ENCODE results near the gene VCL. TPM values are rescaled to one million over a fixed set of nuclear protein-coding genes. Genes with fewer than 3 reads are reported as not detected.
A peak's percentile ranks its signal among the peaks of the same experiment; 100 is the strongest.

VCL gene
- polyA plus RNA-seq, 1 of the 3 experiments (the other 2 are of a cell fraction): 147 TPM

- no peak for DNase-seq
- POLR2A ChIA-PET: interaction anchor here (1.1 kb wide), 1 partner anchor 13 kb away, joined by 3 read pairs; no protein-coding TSS in a partner anchor
- H3K4me2 ChIP-seq: peak overlapping the region; percentile 79
- H2AFZ ChIP-seq (ENCODE audit: low read depth): peak overlapping the region; percentile 96
- peaks cover 45% of the 10 kb centered on the region for H3K79me2 ChIP-seq (ENCODE audit: insufficient read depth)
- H3K36me3 ChIP-seq (replicated peaks in 1 of 2; ENCODE audit: control insufficient read depth in 1 of 2, insufficient read depth in 2 of 2, low read length in 1 of 2): peaks cover 4 to 23% of the 10 kb centered on the region in 2 experiments
- peak overlapping the region; percentile 70 to 90 for H3K4me3 ChIP-seq (ENCODE audit: low read depth in 2 of 2, low read length in 1 of 2)
- H3F3A ChIP-seq (replicated peaks; ENCODE audit: insufficient read depth): peaks cover 33% of the 10 kb centered on the region
- no peaks in the 10 kb centered on the region for H3K27me3 ChIP-seq (ENCODE audit: insufficient read depth)
- WGBS (ENCODE audit: low lambda C conversion rate): 3% methylated on average over 11 of the region's 11 CpGs
- H3K9ac ChIP-seq: peak overlapping the region; percentile 43; the same call in 1 of the 2 replicates
- H3K4me1 ChIP-seq (ENCODE audit: control insufficient read depth in 1 of 2, insufficient read depth in 2 of 2, low read depth in 1 of 2, low read length in 1 of 2): peaks cover 7 to 19% of the 10 kb centered on the region in 2 experiments; a peak in 2 of 4 replicates
- peaks cover 33% of the 10 kb centered on the region for H4K20me1 ChIP-seq (ENCODE audit: insufficient read depth)
- CTCF ChIA-PET: interaction anchor here (1.2 kb wide), 2 partner anchors 9 to 57 kb away, joined by 3 to 4 read pairs; no protein-coding TSS in a partner anchor
- TF ChIP-seq MAX (IDR thresholded peaks at IDR 0.05; ENCODE audit: low read depth) (0 out of 2 replicates have a peak, but pooled peaks have one; percentile 23), CTCF (IDR thresholded peaks at IDR 0.05) (no peak)
- no peaks in the 10 kb centered on the region for H3K9me2 ChIP-seq
- peak overlapping the region; percentile 53 to 80; a peak in 3 of 4 replicates for H3K27ac ChIP-seq (ENCODE audit: low read depth in 2 of 2, low read length in 1 of 2)
- no peaks in the 10 kb centered on the region for H3K9me3 ChIP-seq
Observed at GRCh38 chr10:73997461-73997786, 492 bp upstream of the VCL start.

- 7% methylated on average over 18 of the region's 21 CpGs for WGBS (ENCODE audit: low lambda C conversion rate)
- DNase-seq: no peak
- TF ChIP-seq NRF1 (IDR thresholded peaks at IDR 0.05; ENCODE audit: low read depth, low read length) (no peak), NFIC (IDR thresholded peaks at IDR 0.05; ENCODE audit: borderline replicate concordance) (no peak), GATA2 (CRISPR knock-in tag; IDR thresholded peaks at IDR 0.05) (no peak)
- H3K27me3 ChIP-seq (ENCODE audit: insufficient read depth): no peaks in the 10 kb centered on the region
- no peak overlapping the region for H2AFZ ChIP-seq (ENCODE audit: low read depth)
- peaks cover 57% of the 10 kb centered on the region for H3K79me2 ChIP-seq (ENCODE audit: insufficient read depth)
- peaks cover 4 to 30% of the 10 kb centered on the region in 2 experiments for H3K36me3 ChIP-seq (replicated peaks in 1 of 2; ENCODE audit: control insufficient read depth in 1 of 2, insufficient read depth in 2 of 2, low read length in 1 of 2)
- peak overlapping the region; percentile 94 for H3K9ac ChIP-seq
- H3K9me2 ChIP-seq: no peaks in the 10 kb centered on the region
- peak overlapping the region; percentile 80 to 94 for H3K27ac ChIP-seq (ENCODE audit: low read depth in 2 of 2, low read length in 1 of 2)
- peak overlapping the region; percentile 84 to 90 for H3K4me3 ChIP-seq (ENCODE audit: low read depth in 2 of 2, low read length in 1 of 2)
- H4K20me1 ChIP-seq (ENCODE audit: insufficient read depth): peaks cover 43% of the 10 kb centered on the region
- POLR2A ChIA-PET: no interaction called here
- CTCF ChIA-PET: interaction anchor here (0.6 to 2.8 kb wide), 9 partner anchors 10 to 1238 kb away, joined by 3 to 14 read pairs (median 4); no protein-coding TSS in a partner anchor
- peaks cover 39% of the 10 kb centered on the region for H3F3A ChIP-seq (replicated peaks; ENCODE audit: insufficient read depth)
- no peaks in the 10 kb centered on the region for H3K9me3 ChIP-seq
- peaks cover 7 to 28% of the 10 kb centered on the region in 2 experiments; a peak in 2 of 4 replicates for H3K4me1 ChIP-seq (ENCODE audit: control insufficient read depth in 1 of 2, insufficient read depth in 2 of 2, low read depth in 1 of 2, low read length in 1 of 2)
- H3K4me2 ChIP-seq: peak overlapping the region; percentile 90
Observed at GRCh38 chr10:73998623-73998928, 660 bp downstream of the VCL start.

GRCh38 chr10:73998929-73999691 lies 1.2 kb downstream of the VCL start:
- ChIA-PET POLR2A (interaction anchor here (0.7 kb wide), 1 partner anchor 254 kb away, joined by 3 read pairs; no protein-coding TSS in a partner anchor), CTCF (interaction anchor here (0.6 to 2.8 kb wide), 15 partner anchors 10 to 1237 kb away, joined by 3 to 14 read pairs (median 3); a partner anchor contains a TSS)
- Histone ChIP-seq H3K79me2 (ENCODE audit: insufficient read depth) (peaks cover 62% of the 10 kb centered on the region), H3K9me2 (no peaks in the 10 kb centered on the region), H2AFZ (ENCODE audit: low read depth) (no peak overlapping the region), H3K4me3 (ENCODE audit: low read depth in 2 of 2, low read length in 1 of 2) (peak overlapping the region; percentile 84 to 90), H3K36me3 (replicated peaks in 1 of 2; ENCODE audit: control insufficient read depth in 1 of 2, insufficient read depth in 2 of 2, low read length in 1 of 2) (peaks cover 4 to 30% of the 10 kb centered on the region in 2 experiments), H3K27ac (ENCODE audit: low read depth in 2 of 2, low read length in 1 of 2) (peak overlapping the region; percentile 80 to 94), H3K9ac (peak overlapping the region; percentile 94), H3F3A (replicated peaks; ENCODE audit: insufficient read depth) (peaks cover 44% of the 10 kb centered on the region), H3K27me3 (ENCODE audit: insufficient read depth) (no peaks in the 10 kb centered on the region), H3K9me3 (no peaks in the 10 kb centered on the region), H3K4me2 (peak overlapping the region; percentile 90), H3K4me1 (ENCODE audit: control insufficient read depth in 1 of 2, insufficient read depth in 2 of 2, low read depth in 1 of 2, low read length in 1 of 2) (peaks cover 7 to 28% of the 10 kb centered on the region in 2 experiments; a peak in 2 of 4 replicates), H4K20me1 (ENCODE audit: insufficient read depth) (peaks cover 47% of the 10 kb centered on the region)
- 3% methylated on average over 12 of the region's 14 CpGs for WGBS (ENCODE audit: low lambda C conversion rate)
- peak; percentile 70 for DNase-seq
- no peak; the same call in 1 of the 2 replicates for TF ChIP-seq TEAD4 (IDR thresholded peaks at IDR 0.05; ENCODE audit: borderline replicate concordance, insufficient read depth)
- peak; percentile 63 for TF ChIP-seq CTCF (IDR thresholded peaks at IDR 0.05)
- TF ChIP-seq EP300 (IDR thresholded peaks at IDR 0.05; ENCODE audit: borderline replicate concordance in 1 of 2, low read depth in 1 of 2, low read length in 1 of 2): 0 out of 4 replicates have a peak, but pooled peaks of 1 of the 2 experiments have one; percentile 45
- TF ChIP-seq NFIC (IDR thresholded peaks at IDR 0.05; ENCODE audit: borderline replicate concordance): peak; percentile 6; the same call in 1 of the 2 replicates
- TF ChIP-seq FOSL2 (IDR thresholded peaks at IDR 0.05; ENCODE audit: borderline replicate concordance, low read depth): peak; percentile 62
- no peak for TF ChIP-seq RFX5 (IDR thresholded peaks at IDR 0.05; ENCODE audit: low read length)
- TF ChIP-seq MXI1 (IDR thresholded peaks at IDR 0.05; ENCODE audit: low read depth, low read length): peak; percentile 49; the same call in 1 of the 2 replicates
- no peak for TF ChIP-seq SMC3 (IDR thresholded peaks at IDR 0.05; ENCODE audit: low read depth, low read length)
- TF ChIP-seq SIN3A (IDR thresholded peaks at IDR 0.05; ENCODE audit: borderline replicate concordance, low read depth, low read length): no peak
- no peak for TF ChIP-seq USF2 (IDR thresholded peaks at IDR 0.05; ENCODE audit: borderline replicate concordance, low read depth, low read length)

Measured in SK-N-SH (cell line).